ENCODE data around the gene ZP1.

The ZP1 gene

DNA sequence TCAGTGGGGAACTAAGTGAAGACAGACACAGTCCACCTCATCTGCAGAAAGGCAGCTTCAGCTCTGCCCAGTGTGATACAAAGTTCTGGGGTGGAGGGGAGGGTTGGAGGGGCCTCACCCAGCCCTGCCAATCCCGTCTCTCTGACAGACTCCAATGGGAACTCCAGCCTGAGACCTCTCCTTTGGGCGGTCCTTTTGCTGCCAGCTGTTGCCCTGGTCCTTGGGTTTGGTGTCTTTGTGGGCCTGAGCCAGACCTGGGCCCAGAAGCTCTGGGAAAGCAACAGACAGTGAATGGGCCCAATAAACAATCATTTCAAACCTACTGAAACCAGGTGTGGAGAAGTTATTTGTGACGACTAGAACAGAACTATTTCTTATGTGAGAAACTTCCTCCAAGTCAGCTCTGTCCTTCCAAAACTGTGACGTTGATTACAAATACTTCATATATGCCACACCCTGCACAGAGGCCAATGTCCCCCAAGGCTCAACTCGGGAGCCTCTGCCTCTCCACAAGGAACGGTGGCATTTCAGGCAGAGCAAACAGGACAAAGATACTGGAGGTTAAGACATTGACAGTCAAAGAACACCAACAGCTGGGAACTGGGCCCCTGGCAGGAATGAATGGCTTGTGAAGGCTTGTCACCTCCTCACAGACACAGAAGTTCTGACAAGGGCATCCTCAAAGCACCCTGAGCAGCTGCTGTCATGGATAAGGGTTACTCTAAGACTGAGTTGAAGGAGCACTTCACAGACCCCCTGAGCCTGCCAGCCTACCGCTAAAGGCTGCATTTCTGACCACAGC, 8.2 kb downstream of the ZP1 start:
- no peak for DNase-seq (ENCODE audit: low read depth in 2 of 2)

DNA sequence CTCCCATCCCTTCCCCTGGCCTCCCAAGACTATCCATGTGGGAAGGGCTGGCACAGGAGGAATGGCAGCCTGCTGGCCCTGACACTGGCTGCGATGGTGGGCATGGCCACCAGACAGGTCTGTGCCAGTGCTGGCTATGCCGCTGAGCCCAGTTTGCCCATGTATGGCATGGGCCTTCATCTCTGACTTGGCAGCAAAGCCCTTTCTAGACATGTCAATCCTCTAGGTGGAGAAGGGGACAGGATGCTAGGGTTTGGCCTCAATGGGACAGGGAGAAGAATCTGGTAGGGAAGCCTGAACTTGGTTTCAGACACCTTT, 8.8 kb downstream of the ZP1 start:
- no peak for DNase-seq (ENCODE audit: low read depth in 2 of 2)

DNA sequence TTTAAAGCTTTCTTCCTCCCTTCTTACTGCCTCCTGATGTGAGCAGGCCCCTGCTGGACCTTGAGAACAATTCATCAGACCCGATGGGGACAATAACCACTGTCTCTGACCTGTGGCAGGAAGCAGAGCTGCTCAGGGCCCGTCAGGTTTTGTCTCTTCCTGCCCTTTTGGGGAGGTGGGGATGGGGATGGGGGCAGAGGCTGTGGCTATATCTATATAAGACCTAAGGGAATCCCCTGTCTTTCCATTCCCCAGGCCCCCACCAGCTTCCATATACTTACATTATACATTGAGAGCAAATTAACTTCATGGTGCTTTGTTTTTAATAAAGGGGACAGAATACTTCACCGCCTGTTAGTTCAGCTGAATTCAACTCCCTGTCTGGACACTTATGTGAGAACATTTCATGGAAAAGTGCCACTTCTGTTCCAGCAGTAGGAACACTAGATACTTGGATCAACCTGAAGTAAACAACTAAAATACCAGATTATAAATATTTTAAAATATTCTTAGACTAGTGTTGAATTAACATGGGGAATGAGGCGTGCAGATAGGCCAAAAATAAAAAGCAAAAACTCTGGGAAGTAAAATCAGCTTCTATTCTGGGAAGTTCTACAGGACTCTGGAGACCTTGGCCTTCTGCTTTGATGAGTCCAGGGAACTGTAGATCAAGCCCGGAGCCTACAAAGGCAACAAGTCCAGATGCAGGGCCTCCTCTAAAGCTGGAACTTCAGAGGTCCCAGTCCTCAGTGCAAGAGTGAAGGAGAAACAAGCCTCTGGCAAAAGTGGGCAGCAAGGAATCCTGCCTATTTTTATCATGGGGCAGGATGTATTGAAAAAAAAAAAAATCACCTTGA, 11.1 kb downstream of the ZP1 start:
- no peak for DNase-seq (ENCODE audit: low read depth in 2 of 2)

- DNase-seq (ENCODE audit: low read depth in 2 of 2) = no peak
Measured at GRCh38 chr11:60879104-60879503, 11.8 kb downstream of the ZP1 start.

DNA sequence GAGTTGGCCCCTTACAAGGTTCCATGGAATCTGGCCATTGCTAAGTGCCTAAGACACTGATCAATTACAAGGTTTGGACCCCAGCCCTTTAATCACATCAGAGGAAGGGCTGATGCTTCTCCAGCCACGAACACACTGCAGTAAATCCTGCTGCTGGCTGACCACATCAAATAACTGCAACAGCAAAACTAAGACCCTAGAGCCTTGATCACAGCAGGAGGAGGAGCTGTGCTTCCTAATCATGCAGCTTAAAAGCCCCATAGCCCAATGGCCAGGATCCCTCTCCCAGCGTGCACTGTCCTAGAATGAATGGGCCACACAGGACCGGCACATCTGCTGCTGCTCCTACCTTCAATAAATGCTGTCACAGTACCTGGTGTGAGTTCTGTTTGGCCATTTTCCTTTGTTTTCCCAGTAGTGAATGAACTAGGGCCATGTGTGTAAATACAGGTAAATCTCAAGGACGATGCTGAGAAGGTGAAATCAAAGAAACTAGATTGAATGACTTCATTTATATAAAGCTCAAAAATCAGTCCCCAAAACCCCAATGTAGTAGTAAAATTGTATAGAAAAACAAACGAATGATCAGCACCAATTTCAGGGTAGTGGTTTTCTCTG, 12.7 kb downstream of the ZP1 start:
- DNase-seq (ENCODE audit: low read depth in 2 of 2) = no peak

DNA sequence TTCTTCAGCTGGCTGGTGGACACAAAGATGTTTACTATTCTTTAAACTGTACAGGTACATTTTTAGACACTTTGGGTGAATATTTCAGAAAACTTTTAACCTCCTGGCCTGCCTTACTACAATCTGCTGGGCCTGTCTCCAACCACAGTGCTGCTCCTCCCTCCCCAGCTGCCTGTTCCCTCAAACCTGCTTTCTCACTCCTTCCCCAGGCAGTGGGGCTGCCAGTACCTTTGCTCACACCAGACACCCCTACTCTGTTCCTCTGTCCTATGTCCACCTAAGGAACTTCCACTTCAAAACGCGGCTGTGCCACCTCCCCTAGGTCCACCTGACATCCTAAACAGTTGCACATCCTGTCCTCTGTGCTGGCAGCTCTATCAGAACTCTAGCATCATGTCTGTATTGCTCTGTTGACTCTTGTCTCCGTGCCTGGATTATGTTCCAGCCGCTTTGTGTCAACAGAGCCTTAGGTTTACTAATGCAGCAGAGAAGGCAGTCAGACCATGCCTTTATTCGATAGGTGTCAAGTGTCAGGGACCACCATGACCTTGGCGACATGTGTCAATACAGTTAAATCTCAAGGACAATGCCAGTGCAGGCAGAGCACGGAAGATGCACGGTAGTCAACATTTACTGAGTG, 13.4 kb downstream of the ZP1 start:
- no peak for DNase-seq (ENCODE audit: low read depth in 2 of 2)

DNA sequence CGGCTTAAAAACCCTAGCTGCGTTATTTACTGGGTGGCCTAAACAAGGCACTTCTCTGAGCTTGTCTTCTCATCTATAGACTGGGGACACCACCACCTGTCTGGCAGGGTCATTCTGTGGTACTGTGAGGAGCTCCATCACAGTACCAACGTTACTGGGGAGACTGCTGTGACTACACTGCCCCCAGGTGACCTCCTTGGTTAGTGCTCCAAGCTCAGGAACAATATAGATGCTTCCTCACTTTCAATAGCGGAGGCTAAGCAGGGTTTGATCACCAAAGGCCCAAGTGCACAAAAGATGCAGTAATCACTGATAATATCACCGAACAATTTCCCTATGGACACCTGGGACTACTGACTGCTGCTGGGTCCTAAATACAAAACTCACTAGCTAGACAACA, 20.2 kb downstream of the ZP1 start:
- no peak for DNase-seq (ENCODE audit: low read depth in 2 of 2)

GRCh38 chr11:60889869-60890311, 22.5 kb downstream of the ZP1 start:
- no peak for DNase-seq (ENCODE audit: low read depth in 2 of 2)

DNA sequence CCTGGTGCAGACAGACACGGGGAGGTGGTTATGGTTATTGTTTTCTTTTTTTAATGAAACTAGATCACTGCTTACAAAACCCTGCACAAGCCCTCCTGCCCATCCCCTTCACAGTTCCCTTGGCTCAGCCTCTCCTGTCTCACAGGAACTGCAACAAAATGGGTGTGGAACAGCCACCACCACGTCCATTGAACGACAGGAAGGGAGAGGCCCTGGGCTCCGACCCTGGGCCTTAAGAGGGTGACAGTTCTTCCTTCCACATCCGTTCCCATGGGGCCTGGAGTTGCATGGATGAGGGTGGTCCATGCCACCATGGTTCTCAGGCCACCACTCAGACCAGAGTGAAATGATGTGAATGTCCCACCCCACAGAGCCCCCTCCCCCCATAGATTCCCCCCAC, 23.4 kb downstream of the ZP1 start:
- DNase-seq (ENCODE audit: low read depth in 2 of 2) = no peak

DNA sequence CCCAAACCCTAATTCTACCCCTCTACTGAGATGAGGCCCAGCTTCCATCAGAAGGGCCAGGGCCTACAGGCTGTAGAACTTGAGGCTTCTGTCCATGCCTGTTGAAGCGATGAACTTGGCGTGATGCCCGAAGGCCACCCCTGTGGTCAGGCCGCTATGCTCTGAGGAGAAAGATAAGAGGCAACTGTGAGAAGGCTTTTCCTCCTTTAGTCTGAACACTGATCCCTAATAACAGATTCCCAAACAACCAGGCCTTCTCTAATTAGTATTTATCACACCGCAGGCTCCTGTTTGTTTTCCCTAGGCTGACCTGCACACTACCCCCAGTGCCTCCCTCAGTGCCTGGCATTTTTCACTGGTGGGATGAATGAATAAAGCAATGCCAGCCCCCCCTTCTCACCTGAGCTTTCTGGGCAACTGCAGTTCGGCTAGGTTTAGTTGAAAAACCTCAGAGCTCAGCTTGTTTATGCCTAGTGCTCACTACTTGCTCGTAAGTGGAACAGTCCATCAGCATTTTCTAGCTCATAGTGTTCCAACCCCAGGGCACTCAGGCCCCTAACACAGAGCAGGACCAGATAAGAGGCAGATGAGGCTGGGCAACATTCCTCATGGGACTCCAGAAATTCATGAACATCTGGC, 23.9 kb downstream of the ZP1 start:
- DNase-seq (ENCODE audit: low read depth in 2 of 2) = no peak

DNA sequence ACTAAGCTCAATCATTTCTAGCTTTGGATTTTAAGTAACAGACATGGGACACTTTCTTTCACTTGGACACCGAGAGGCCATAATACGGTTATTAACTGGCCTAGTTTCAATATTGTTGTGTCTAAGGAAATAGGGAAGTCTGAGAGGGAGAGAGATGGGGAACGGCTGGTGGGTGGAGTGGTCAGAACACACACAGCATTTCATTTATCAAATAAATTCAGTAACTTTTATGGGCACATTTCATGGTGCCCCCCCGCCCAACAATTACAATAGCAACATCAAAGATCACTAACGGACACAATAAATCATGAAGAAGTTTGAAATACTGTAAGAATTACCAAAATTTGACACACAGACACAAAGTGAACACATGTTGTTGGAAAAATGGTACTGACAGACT, 28.3 kb downstream of the ZP1 start:
- DNase-seq (ENCODE audit: low read depth in 2 of 2) = no peak

DNA sequence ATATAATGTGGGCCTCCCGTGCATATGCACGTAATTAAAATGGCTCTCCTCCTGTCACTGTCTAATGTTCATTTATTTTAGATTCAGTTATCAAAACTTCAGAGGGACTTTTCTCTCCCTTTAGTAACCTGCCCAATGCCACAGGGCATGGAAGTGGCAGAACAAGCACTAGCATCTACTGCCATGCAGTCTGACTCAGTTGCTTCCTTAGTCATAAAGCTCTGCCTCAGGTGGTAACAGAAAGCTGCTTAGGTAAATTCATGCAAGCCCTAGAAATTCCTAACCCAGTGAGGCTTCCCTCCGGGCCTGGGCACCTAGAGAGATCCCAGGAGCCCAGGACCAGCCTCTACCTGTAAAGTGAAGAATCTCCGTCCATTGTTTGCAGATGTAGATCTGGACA, 30.2 kb downstream of the ZP1 start:
- no peak for DNase-seq (ENCODE audit: low read depth in 2 of 2)

GRCh38 chr11:60899046-60899936, 31.9 kb downstream of the ZP1 start:
- no peak for DNase-seq (ENCODE audit: low read depth in 2 of 2)

- DNase-seq (ENCODE audit: low read depth in 2 of 2) = no peak
Measured at GRCh38 chr11:60899977-60900376, 32.6 kb downstream of the ZP1 start.

- DNase-seq (ENCODE audit: low read depth in 2 of 2) = no peak
Measured at GRCh38 chr11:60900673-60901404, 33.5 kb downstream of the ZP1 start.

DNA sequence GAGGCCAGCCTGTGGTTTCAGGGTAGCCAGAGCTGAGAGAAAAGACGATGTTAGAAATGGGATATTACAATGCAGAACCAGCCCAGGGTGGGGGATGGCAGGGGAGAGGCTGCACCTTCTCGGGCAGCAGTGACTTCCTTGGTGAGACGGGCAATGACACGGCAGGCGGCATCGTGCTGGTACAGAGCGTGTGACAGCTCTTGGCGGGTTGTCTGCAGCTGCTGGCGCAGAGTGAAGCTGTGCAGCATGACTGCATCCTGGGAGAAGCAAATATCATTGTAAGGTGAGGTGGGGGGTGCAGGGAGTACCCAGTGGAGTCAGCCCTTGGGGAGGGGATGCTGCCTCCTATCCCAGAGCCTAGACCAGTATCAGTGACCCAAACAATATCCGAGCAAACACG, 35.3 kb downstream of the ZP1 start:
- DNase-seq (ENCODE audit: low read depth in 2 of 2) = no peak

GRCh38 chr11:60905047-60905446, 37.7 kb downstream of the ZP1 start:
- DNase-seq (ENCODE audit: low read depth in 2 of 2) = no peak

- DNase-seq (ENCODE audit: low read depth in 2 of 2) = no peak
Measured at GRCh38 chr11:60905551-60906113, 38.3 kb downstream of the ZP1 start.

- peak; percentile 93 to 95 for DNase-seq (ENCODE audit: low read depth in 2 of 2)
Measured at GRCh38 chr11:60906132-60906972, 39.0 kb downstream of the ZP1 start, which contains the start of gene PRPF19. PRPF19 (minus strand) TSS chr11:60906585; CDS start chr11:60906382, 203 bp downstream.
